Keratinocyte (primary cell): ENCODE results near the gene HTRA3. TPM values are rescaled to one million over a fixed set of nuclear protein-coding genes. Genes with fewer than 3 reads are reported as not detected.

Source experiments
- DNase-seq: peaks from one replicate; pipeline ENCODE4 v3.0.0-alpha.2; 2011; ENCODE audit warnings: low read depth, missing footprints, low spot score
- FAIRE-seq: peaks from 2 replicates; lab custom pipeline; 2011; peaks lifted over from hg19 to GRCh38; lab: Jason Lieb, UNC
- H2AFZ ChIP-seq: 2 replicates; pipeline ENCODE4 v1.6.0; 2012; ENCODE audit warnings: low read length, control low read depth, inconsistent platforms; ENCODE audit not compliant: control insufficient read depth
- H3K27ac ChIP-seq: 2 replicates; pipeline ENCODE4 v1.5.1; 2011; ENCODE audit warnings: low read length; ENCODE audit not compliant: control insufficient read depth, insufficient read depth
- H3K27me3 ChIP-seq: 3 replicates; pipeline ENCODE4 v1.6.0; 2011; ENCODE audit warnings: low read length; ENCODE audit not compliant: control insufficient read depth, insufficient read depth; ENCODE audit errors: extremely low read depth
- H3K36me3 ChIP-seq, 2 experiments: 2 replicates in 1 of 2; 3 replicates in 1 of 2; pipeline ENCODE4 v1.5.1; 2011; ENCODE audit warnings: low read length in 2 of 2, mild to moderate bottlenecking in 1 of 2; ENCODE audit not compliant: control insufficient read depth in 2 of 2, insufficient read depth in 2 of 2; ENCODE audit errors: extremely low read depth in 1 of 2
- H3K4me1 ChIP-seq: 3 replicates; pipeline ENCODE4 v1.5.1; 2011; ENCODE audit warnings: low read length; ENCODE audit not compliant: control insufficient read depth, insufficient read depth; ENCODE audit errors: extremely low read depth
- H3K4me2 ChIP-seq: 3 replicates; pipeline ENCODE4 v1.6.0; 2011; ENCODE audit warnings: low read depth, low read length; ENCODE audit not compliant: control insufficient read depth, insufficient read depth; ENCODE audit errors: extremely low read depth
- H3K4me3 ChIP-seq, 3 experiments: fragments of 200-600 bp in 1 of 3; sonication (generic) in 1 of 3; 2 replicates in 2 of 3; 3 replicates in 1 of 3; pipeline ENCODE4 v1.5.1; 2011 to 2016; ENCODE audit warnings: low read length in 3 of 3, mild to moderate bottlenecking in 3 of 3, control low read depth in 2 of 3, inconsistent platforms in 1 of 3, low read depth in 1 of 3, mixed read lengths in 1 of 3, mixed run types in 1 of 3, moderate library complexity in 1 of 3; ENCODE audit not compliant: control insufficient read depth in 2 of 3, insufficient read depth in 2 of 3; ENCODE audit errors: extremely low read depth in 1 of 3
- H3K79me2 ChIP-seq: 2 replicates; pipeline ENCODE4 v1.6.0; 2012; ENCODE audit warnings: low read length; ENCODE audit not compliant: control insufficient read depth, insufficient read depth
- H3K9ac ChIP-seq: 3 replicates; pipeline ENCODE4 v1.6.0; 2011; ENCODE audit warnings: low read length; ENCODE audit not compliant: control insufficient read depth, insufficient read depth; ENCODE audit errors: extremely low read depth
- H3K9me1 ChIP-seq: 3 replicates; pipeline ENCODE4 v1.6.0; 2011; ENCODE audit warnings: low read length; ENCODE audit not compliant: control insufficient read depth, insufficient read depth; ENCODE audit errors: extremely low read depth
- H3K9me3 ChIP-seq: 2 replicates; pipeline ENCODE4 v1.5.1; 2012; ENCODE audit warnings: low read depth, low read length; ENCODE audit not compliant: control insufficient read depth
- H4K20me1 ChIP-seq: 3 replicates; pipeline ENCODE4 v1.6.0; 2011; ENCODE audit warnings: low read length; ENCODE audit not compliant: control insufficient read depth, insufficient read depth; ENCODE audit errors: extremely low read depth
- CTCF ChIP-seq, 3 experiments: IDR thresholded peaks in 1 of 3; conservative IDR thresholded peaks in 1 of 3; optimal IDR thresholded peaks in 1 of 3; 2 replicates in 2 of 3; 3 replicates in 1 of 3; pipeline versions ENCODE3 to v1.5.1; 2011; ENCODE audit warnings: low read length in 3 of 3, mild to moderate bottlenecking in 3 of 3, moderate library complexity in 2 of 3, control low read depth in 1 of 3, inconsistent platforms in 1 of 3; ENCODE audit not compliant: insufficient read depth in 2 of 3; ENCODE audit errors: extremely low read depth in 1 of 3
- EZH2 ChIP-seq: IDR thresholded peaks from one replicate; pipeline ENCODE4 v1.6.1; 2012; ENCODE audit warnings: inconsistent platforms, mild to moderate bottlenecking, low read length, moderate library complexity
- dilution Hi-C: fragments of 300-500 bp; cut with MboI; formaldehyde crosslinking; loops from one replicate; pipeline ENCODE4 v1.7.0; 2020; ENCODE audit warnings: low sequenced_read_pairs; ENCODE audit not compliant: extremely low pct_ligation_motif_present
- polyA plus RNA-seq, 5 experiments: library from polyadenylated mRNA; depleted of rRNA in 3 of 5; stranded (reverse) in 3 of 5; stranded (forward) in 1 of 5; unstranded in 1 of 5; fragments of >200 nt; gene quantifications; 1 replicate in 1 of 5; 2 replicates in 3 of 5; 3 replicates in 1 of 5; pipeline versions ENCODE4 v1.2.1 to v1.2.3, GENCODE V29; 2011 to 2012; ENCODE audit warnings: missing spikeins in 2 of 5, low read depth in 1 of 5, low replicate concordance in 1 of 5

HTRA3 gene
- polyA plus RNA-seq, 1 donor (not counting 4 experiments of a cell fraction or from before 2014, with no cell fraction given), result not detected

GRCh38 chr4:8319731-8320385 lies 50.3 kb downstream of the HTRA3 start:
- Histone ChIP-seq H3K36me3 (no peaks in the 10 kb centered on the region), H3K4me3 (no peak overlapping the region), H4K20me1 (no peaks in the 10 kb centered on the region), H3K4me1 (peaks cover 36% of the 10 kb centered on the region), H3K9ac (no peak overlapping the region), H3K9me1 (no peaks in the 10 kb centered on the region), H3K9me3 (peaks cover 4% of the 10 kb centered on the region), H3K27me3 (no peaks in the 10 kb centered on the region), H3K27ac (no peak overlapping the region), H2AFZ (peak overlapping the region; percentile 23), H3K4me2 (peak overlapping the region; percentile 50), H3K79me2 (no peaks in the 10 kb centered on the region)
- no peak for DNase-seq
- dilution Hi-C loops, result no loop called here
- TF ChIP-seq CTCF (optimal IDR thresholded peaks at IDR 0.05 in 1 of 3, IDR thresholded peaks at IDR 0.05 in 1 of 3, conservative IDR thresholded peaks at IDR 0.05 in 1 of 3; ENCODE audit: extremely low read depth in 1 of 3, insufficient read depth in 2 of 3, low read length in 3 of 3) (no peak), EZH2 (no peak)
- FAIRE-seq, result peak; percentile 91

GRCh38 chr4:8320386-8320750 lies 50.8 kb downstream of the HTRA3 start:
- Histone ChIP-seq H3K4me1 (peaks cover 37% of the 10 kb centered on the region), H3K27ac (no peak overlapping the region), H3K27me3 (no peaks in the 10 kb centered on the region), H3K4me3 (no peak overlapping the region), H3K9me3 (peaks cover 4% of the 10 kb centered on the region), H3K9ac (no peak overlapping the region), H3K36me3 (no peaks in the 10 kb centered on the region), H2AFZ (no peak overlapping the region), H3K9me1 (no peaks in the 10 kb centered on the region), H4K20me1 (no peaks in the 10 kb centered on the region), H3K79me2 (no peaks in the 10 kb centered on the region), H3K4me2 (no peak overlapping the region)
- peak in 2 of 3 experiments; percentile 36 to 48 for TF ChIP-seq CTCF (optimal IDR thresholded peaks at IDR 0.05 in 1 of 3, IDR thresholded peaks at IDR 0.05 in 1 of 3, conservative IDR thresholded peaks at IDR 0.05 in 1 of 3; ENCODE audit: extremely low read depth in 1 of 3, insufficient read depth in 2 of 3, low read length in 3 of 3)
- TF ChIP-seq EZH2, result no peak
- FAIRE-seq (peak; percentile 71), DNase-seq (no peak)
- dilution Hi-C loops, result no loop called here
